Measurements from ENCODE around the gene PSENEN.

The PSENEN gene

DNA sequence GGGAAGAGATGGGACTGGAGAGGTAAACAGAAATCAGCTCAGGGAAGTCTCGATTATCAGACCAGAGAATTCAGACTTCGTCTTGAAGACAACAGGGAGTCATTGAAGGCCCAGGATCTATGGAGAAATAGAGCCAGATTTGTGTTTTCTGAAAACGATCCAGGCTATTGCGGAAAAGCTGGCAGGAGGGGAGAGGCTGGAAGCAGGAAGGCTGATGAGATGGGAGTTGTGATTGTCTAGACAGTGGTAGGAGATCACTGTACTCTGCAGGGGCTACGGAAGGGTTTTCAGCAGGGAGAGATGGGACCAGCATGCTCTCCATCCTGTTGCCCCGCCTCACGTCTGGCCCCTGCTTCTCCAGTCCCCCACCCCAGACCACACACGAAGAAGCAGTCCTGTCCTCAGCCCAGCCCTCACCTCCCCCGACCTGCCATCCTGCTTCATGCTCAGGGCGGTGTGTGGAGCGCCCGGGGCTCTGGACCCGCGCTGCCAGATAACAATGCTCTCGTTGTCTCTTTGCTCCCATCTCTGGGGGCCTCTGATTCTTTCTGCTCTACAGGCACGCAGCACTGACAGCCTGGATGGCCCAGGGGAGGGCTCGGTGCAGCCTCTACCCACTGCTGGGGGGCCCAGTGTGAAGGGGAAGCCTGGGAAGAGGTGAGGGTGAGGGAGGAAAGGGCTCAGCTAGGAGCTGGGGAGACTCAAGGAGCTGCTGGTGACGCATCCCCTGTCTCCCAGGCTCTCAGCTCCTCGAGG is 31.8 kb downstream of the PSENEN start (continued):
- TF ChIP-seq PPARA (CRISPR knock-in tag; IDR thresholded peaks at IDR 0.05; ENCODE audit: borderline replicate concordance) (no peak), ARNTL (CRISPR knock-in tag; IDR thresholded peaks at IDR 0.05; ENCODE audit: borderline replicate concordance, low read depth) (no peak)

DNA sequence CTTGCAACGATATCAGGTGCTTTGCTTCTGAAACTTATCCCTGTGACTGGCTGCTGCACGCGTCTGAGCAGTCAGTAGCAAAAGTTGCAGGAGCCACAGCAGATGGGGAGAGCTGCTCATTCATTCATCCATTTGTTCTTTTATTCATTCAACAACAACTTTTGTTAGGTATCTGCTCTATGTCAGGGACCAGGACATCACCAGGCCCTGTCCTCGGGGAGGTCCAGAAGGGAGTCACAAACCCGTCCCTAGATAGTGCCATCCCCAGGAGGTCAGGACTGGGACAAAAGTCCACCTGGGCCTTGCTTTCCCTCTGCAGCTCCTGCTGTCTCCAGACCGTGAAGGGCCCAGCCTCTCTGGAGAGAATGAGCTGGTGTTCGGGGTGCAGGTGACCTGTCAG is 32.5 kb downstream of the PSENEN start:
- no peak for ATAC-seq
- TF ChIP-seq ZNF565 (CRISPR knock-in tag; conservative IDR thresholded peaks at IDR 0.05; ENCODE audit: low read depth), result no peak

DNA sequence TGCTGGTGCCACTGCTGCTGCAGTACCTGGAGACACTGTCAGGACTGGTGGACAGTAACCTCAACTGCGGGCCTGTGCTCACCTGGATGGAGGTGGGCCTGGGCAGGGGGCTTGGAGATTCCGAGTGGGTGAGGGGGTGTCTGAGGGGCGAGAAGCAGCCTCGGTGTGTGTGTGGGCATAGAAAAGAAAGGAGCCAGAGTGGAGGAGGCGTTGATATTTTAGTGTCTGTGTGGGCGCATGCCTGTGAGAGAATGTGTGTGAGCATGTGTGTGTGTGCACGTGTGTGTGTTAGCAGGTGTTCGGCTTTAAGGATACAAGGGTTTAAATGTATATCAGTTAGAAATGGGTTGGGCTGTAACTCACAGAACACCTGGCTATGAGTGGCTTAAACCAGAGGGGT is 33.6 kb downstream of the PSENEN start:
- ATAC-seq, result no peak
- no peak for TF ChIP-seq ZNF565 (CRISPR knock-in tag; conservative IDR thresholded peaks at IDR 0.05; ENCODE audit: low read depth)
- no peak for TF ChIP-seq TOX (CRISPR knock-in tag; IDR thresholded peaks at IDR 0.05; ENCODE audit: borderline replicate concordance)
- no peak for TF ChIP-seq PPARA (CRISPR knock-in tag; IDR thresholded peaks at IDR 0.05; ENCODE audit: borderline replicate concordance)
- no peak for TF ChIP-seq ZC3H10 (CRISPR knock-in tag; IDR thresholded peaks at IDR 0.05)
- TF ChIP-seq, protein P1, sequence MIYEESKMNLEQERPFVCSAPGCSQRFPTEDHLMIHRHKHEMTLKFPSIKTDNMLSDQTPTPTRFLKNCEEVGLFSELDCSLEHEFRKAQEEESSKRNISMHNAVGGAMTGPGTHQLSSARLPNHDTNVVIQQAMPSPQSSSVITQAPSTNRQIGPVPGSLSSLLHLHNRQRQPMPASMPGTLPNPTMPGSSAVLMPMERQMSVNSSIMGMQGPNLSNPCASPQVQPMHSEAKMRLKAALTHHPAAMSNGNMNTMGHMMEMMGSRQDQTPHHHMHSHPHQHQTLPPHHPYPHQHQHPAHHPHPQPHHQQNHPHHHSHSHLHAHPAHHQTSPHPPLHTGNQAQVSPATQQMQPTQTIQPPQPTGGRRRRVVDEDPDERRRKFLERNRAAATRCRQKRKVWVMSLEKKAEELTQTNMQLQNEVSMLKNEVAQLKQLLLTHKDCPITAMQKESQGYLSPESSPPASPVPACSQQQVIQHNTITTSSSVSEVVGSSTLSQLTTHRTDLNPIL (CRISPR knock-in tag; IDR thresholded peaks at IDR 0.05; ENCODE audit: low read depth), result no peak
- no peak for TF ChIP-seq RARB (CRISPR knock-in tag; IDR thresholded peaks at IDR 0.05)
- no peak for TF ChIP-seq OSR1 (CRISPR knock-in tag; IDR thresholded peaks at IDR 0.05)
- TF ChIP-seq ZFP30 (CRISPR knock-in tag; IDR thresholded peaks at IDR 0.05), result no peak
- TF ChIP-seq ZNF8 (CRISPR knock-in tag; IDR thresholded peaks at IDR 0.05), result no peak
- no peak for TF ChIP-seq SNAI2 (CRISPR knock-in tag; IDR thresholded peaks at IDR 0.05)
- TF ChIP-seq ESRRG (CRISPR knock-in tag; IDR thresholded peaks at IDR 0.05), result no peak

DNA sequence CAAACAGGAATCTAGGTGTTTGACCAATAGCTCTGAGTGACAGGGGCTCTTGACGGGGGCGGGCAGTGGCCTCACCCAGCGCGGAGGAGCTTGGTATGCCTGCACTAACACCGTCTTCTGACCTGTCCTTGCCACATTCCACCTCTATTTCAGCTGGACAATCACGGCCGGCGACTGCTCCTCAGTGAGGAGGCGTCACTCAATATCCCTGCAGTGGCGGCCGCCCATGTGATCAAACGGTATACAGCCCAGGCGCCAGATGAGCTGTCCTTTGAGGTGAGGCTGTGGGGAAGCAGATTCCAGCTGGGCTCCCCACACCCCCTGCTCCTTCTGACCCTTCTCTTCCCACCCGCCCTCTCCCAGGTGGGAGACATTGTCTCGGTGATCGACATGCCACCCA is 34.6 kb downstream of the PSENEN start:
- no peak for ATAC-seq
- TF ChIP-seq ISL1 (CRISPR knock-in tag; IDR thresholded peaks at IDR 0.05) (no peak), ZNF70 (CRISPR knock-in tag; IDR thresholded peaks at IDR 0.05) (no peak), TOX (CRISPR knock-in tag; IDR thresholded peaks at IDR 0.05; ENCODE audit: borderline replicate concordance) (no peak), GLIS3 (CRISPR knock-in tag; IDR thresholded peaks at IDR 0.05) (no peak), ZFP3 (CRISPR knock-in tag; IDR thresholded peaks at IDR 0.05) (no peak), BACH2 (CRISPR knock-in tag; IDR thresholded peaks at IDR 0.05; ENCODE audit: borderline replicate concordance) (no peak)
- TF ChIP-seq, protein P2, sequence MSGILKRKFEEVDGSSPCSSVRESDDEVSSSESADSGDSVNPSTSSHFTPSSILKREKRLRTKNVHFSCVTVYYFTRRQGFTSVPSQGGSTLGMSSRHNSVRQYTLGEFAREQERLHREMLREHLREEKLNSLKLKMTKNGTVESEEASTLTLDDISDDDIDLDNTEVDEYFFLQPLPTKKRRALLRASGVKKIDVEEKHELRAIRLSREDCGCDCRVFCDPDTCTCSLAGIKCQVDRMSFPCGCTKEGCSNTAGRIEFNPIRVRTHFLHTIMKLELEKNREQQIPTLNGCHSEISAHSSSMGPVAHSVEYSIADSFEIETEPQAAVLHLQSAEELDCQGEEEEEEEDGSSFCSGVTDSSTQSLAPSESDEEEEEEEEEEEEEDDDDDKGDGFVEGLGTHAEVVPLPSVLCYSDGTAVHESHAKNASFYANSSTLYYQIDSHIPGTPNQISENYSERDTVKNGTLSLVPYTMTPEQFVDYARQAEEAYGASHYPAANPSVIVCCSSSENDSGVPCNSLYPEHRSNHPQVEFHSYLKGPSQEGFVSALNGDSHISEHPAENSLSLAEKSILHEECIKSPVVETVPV (CRISPR knock-in tag; IDR thresholded peaks at IDR 0.05), result no peak
- TF ChIP-seq, protein P3, sequence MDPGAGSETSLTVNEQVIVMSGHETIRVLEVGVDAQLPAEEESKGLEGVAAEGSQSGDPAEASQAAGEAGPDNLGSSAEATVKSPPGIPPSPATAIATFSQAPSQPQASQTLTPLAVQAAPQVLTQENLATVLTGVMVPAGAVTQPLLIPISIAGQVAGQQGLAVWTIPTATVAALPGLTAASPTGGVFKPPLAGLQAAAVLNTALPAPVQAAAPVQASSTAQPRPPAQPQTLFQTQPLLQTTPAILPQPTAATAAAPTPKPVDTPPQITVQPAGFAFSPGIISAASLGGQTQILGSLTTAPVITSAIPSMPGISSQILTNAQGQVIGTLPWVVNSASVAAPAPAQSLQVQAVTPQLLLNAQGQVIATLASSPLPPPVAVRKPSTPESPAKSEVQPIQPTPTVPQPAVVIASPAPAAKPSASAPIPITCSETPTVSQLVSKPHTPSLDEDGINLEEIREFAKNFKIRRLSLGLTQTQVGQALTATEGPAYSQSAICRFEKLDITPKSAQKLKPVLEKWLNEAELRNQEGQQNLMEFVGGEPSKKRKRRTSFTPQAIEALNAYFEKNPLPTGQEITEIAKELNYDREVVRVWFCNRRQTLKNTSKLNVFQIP (CRISPR knock-in tag; IDR thresholded peaks at IDR 0.05; ENCODE audit: borderline replicate concordance, low read depth), result no peak

DNA sequence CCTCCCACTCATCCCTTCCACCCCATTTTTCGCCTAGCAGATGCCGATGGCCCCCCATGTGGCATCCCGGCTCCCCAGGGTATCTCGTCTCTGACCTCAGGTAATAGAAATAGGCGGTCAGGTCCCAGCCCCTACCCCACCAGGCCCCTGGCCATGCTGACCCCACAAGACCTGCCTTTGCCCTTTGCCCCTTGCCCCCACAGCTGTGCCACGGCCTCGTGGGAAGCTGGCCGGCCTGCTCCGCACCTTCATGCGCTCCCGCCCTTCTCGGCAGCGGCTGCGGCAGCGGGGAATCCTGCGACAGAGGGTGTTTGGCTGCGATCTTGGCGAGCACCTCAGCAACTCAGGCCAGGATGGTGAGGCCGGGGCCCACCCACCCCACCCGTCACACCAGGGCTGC is 35.3 kb downstream of the PSENEN start:
- no peak for ATAC-seq
- TF ChIP-seq BACH2 (CRISPR knock-in tag; IDR thresholded peaks at IDR 0.05; ENCODE audit: borderline replicate concordance) (no peak), TOX (CRISPR knock-in tag; IDR thresholded peaks at IDR 0.05; ENCODE audit: borderline replicate concordance) (no peak), ZFP30 (CRISPR knock-in tag; IDR thresholded peaks at IDR 0.05) (no peak), ISL1 (CRISPR knock-in tag; IDR thresholded peaks at IDR 0.05) (no peak), ZC3H10 (CRISPR knock-in tag; IDR thresholded peaks at IDR 0.05) (no peak)
- TF ChIP-seq, protein P3 (CRISPR knock-in tag; IDR thresholded peaks at IDR 0.05; ENCODE audit: borderline replicate concordance, low read depth), result no peak

Data from SK-N-SH treated with all-trans-retinoic acid at 6 μM for 48 hours (cell line).